ENCODE measurements around the gene TFDP1.

The TFDP1 gene

GRCh38 chr13:113653264-113654174, 69.0 kb downstream of the TFDP1 start:
- DNase-seq = no peak

- DNase-seq = no peak
Measured at GRCh38 chr13:113654175-113654560, 69.6 kb downstream of the TFDP1 start.

- no peak for DNase-seq
Measured at GRCh38 chr13:113654591-113655345, 70.2 kb downstream of the TFDP1 start.

GRCh38 chr13:113655346-113656002, 70.9 kb downstream of the TFDP1 start:
- DNase-seq = no peak

GRCh38 chr13:113656003-113656588, 71.5 kb downstream of the TFDP1 start:
- no peak for DNase-seq

GRCh38 chr13:113656831-113657671, 72.5 kb downstream of the TFDP1 start:
- DNase-seq = no peak

GRCh38 chr13:113657851-113658741, 73.5 kb downstream of the TFDP1 start, which contains the start of gene ATP4B:
Gene ATP4B (minus strand): TSS chr13:113658198. CDS start chr13:113658144, 54 bp downstream.
- DNase-seq = no peak

- no peak for DNase-seq
Measured at GRCh38 chr13:113658836-113659235, 74.3 kb downstream of the TFDP1 start.

- no peak for DNase-seq
Measured at GRCh38 chr13:113659337-113659736, 74.8 kb downstream of the TFDP1 start.

- no peak for DNase-seq
Measured at GRCh38 chr13:113660066-113660465, 75.5 kb downstream of the TFDP1 start.

- DNase-seq = no peak
Measured at GRCh38 chr13:113661509-113661908, 77.0 kb downstream of the TFDP1 start.

GRCh38 chr13:113663934-113664333, 79.4 kb downstream of the TFDP1 start:
- no peak for DNase-seq

GRCh38 chr13:113664751-113665596, 80.4 kb downstream of the TFDP1 start:
- DNase-seq = no peak

GRCh38 chr13:113665597-113666328, 81.2 kb downstream of the TFDP1 start:
- no peak for DNase-seq

- no peak for DNase-seq
Measured at GRCh38 chr13:113666329-113666670, 81.7 kb downstream of the TFDP1 start.

GRCh38 chr13:113666951-113667701, 82.6 kb downstream of the TFDP1 start, which contains the start of gene GRK1:
Gene GRK1 (plus strand): TSS chr13:113667219. CDS start chr13:113667387, 168 bp downstream.
- no peak for DNase-seq

- DNase-seq = no peak
Measured at GRCh38 chr13:113667771-113668490, 83.4 kb downstream of the TFDP1 start.

- DNase-seq = no peak
Measured at GRCh38 chr13:113668491-113668971, 84.0 kb downstream of the TFDP1 start.
